Immature natural killer cell (primary cell): ENCODE results near the gene ZBED1. TPM values are rescaled to one million over a fixed set of nuclear protein-coding genes. Genes with fewer than 3 reads are reported as not detected.
"Not testable (repeated sequence)": the region's sequence is repeated elsewhere in the genome, so short reads cannot be mapped to it uniquely, and the experiment has no call there.

Experiments used
- DNase-seq, 3 donors: peaks; one replicate each; pipeline ENCODE4 v3.0.0; 2022; ENCODE audit warnings: mixed read lengths in 1 of 3
- H3K27ac Mint-ChIP-seq, 6 donors: one replicate each; pipeline ENCODE4 v1.8.0; 2020; ENCODE audit warnings: mixed read lengths in 6 of 6, mild to moderate bottlenecking in 5 of 6, inconsistent platforms in 4 of 6, moderate library complexity in 3 of 6
- H3K27me3 Mint-ChIP-seq, 3 donors: one replicate each; pipeline ENCODE4 v1.8.0; 2020 to 2021; ENCODE audit warnings: low read depth in 3 of 3, mild to moderate bottlenecking in 3 of 3, mixed read lengths in 3 of 3, moderate library complexity in 3 of 3, inconsistent platforms in 1 of 3
- H3K36me3 Mint-ChIP-seq, 3 donors: one replicate each; pipeline ENCODE4 v1.8.0; 2020; ENCODE audit warnings: mixed read lengths in 3 of 3, inconsistent platforms in 2 of 3, mild to moderate bottlenecking in 2 of 3
- H3K4me1 Mint-ChIP-seq, 2 donors: one replicate each; pipeline ENCODE4 v1.8.0; 2020; ENCODE audit warnings: inconsistent platforms in 2 of 2, mild to moderate bottlenecking in 2 of 2, mixed read lengths in 2 of 2, moderate library complexity in 1 of 2
- H3K4me3 Mint-ChIP-seq, 5 donors: one replicate each; pipeline ENCODE4 v1.8.0; 2020; ENCODE audit warnings: mild to moderate bottlenecking in 5 of 5, mixed read lengths in 5 of 5, inconsistent platforms in 3 of 5, moderate library complexity in 3 of 5
- H3K9me3 Mint-ChIP-seq, 6 donors: one replicate each; pipeline ENCODE4 v1.8.0; 2020; ENCODE audit warnings: mild to moderate bottlenecking in 6 of 6, mixed read lengths in 6 of 6, inconsistent platforms in 4 of 6, moderate library complexity in 3 of 6
- polyA plus RNA-seq, 3 donors: library from polyadenylated mRNA; unstranded; fragments of 300-500 nt; fragmentation: Illumina TruSeq; gene quantifications; one replicate each; pipeline ENCODE4 v1.2.3, GENCODE V29; 2021

The ZBED1 gene
- polyA plus RNA-seq, 3 donors from 2014 or later = 23.7 to 48.1 (median 41.4) TPM

DNA sequence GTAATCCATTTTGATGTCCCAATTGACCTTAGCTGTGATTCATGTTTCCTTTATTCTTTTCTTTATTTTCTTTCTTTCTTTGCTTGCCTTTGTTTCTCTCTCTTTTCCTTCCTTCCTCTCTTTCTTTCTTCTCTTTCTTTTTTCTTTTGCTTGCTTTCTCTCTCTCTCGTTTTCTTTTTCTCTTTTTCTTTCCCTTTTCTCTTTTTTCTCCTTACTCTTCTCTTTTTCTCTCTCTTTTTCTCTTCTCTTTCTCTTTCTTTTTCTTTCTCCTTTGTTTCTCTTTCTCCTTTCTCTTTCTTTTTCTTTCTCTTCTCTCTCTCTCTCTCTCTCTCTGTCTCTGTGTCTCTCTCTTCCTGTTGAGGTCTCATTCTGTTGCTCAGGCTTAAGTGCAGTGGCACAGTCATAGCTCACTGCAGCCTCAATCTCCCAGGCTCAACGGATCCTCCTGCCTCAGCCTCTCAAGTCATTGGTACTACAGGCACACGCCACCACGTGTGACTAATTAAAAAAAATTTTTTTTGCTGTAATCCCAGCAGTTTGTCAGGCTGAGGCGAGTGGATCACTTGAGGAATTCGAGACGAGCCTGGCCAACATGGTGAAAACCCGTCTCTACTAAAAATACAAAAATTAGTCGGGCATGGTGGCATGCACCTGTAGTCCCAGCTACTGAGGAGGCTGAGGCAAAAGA lies 8.0 kb upstream of the ZBED1 start:
- no peak overlapping the region for H3K4me3 Mint-ChIP-seq
- no peak overlapping the region for H3K27ac Mint-ChIP-seq
- H3K27me3 Mint-ChIP-seq = peaks cover 0 to 5% (median 4%) of the 10 kb centered on the region in 3 donors
- no peaks in the 10 kb centered on the region for H3K4me1 Mint-ChIP-seq
- H3K9me3 Mint-ChIP-seq = no peaks in the 10 kb centered on the region
- no peak for DNase-seq
- H3K36me3 Mint-ChIP-seq = no peaks in the 10 kb centered on the region

DNA sequence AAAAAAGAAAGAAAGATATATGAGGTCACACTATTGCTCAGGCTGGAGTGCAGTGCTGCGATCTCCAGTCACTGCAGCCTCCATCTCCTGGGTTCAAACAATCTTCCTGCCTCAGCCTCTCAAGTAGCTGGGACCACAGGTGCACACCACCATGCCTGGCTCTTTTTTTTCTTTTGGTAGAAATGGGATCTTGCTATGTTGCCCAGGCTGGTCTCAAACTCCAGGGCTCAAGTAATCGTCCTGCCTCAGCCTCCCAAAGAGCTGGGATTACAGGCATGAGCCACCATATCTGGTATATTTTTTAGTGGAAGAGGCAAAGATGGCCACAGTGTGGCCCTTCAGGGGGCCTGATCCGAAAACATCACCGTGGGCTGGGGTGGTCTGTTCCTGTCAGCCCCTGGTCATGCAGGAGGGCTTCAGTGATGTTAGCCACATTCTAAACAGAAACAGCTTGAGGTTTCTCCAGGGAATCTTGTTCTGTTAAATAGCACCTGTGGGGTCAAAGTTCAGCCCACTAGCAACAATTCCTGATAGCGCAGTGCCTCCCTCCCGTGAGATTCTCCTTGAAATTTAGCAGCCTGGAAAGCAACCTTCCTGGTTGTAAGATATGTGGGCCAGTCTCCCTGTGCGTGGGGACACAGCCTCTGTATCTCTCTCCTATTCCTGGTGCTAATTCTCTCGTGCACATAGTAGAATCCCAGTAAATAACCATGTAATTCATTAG lies 7.3 kb upstream of the ZBED1 start:
- no peak for DNase-seq
- Mint-ChIP-seq H3K4me1 (no peaks in the 10 kb centered on the region), H3K36me3 (no peaks in the 10 kb centered on the region), H3K27me3 (peaks cover 0 to 5% (median 4%) of the 10 kb centered on the region in 3 donors), H3K9me3 (no peaks in the 10 kb centered on the region), H3K27ac (no peak overlapping the region), H3K4me3 (no peak overlapping the region)

DNA sequence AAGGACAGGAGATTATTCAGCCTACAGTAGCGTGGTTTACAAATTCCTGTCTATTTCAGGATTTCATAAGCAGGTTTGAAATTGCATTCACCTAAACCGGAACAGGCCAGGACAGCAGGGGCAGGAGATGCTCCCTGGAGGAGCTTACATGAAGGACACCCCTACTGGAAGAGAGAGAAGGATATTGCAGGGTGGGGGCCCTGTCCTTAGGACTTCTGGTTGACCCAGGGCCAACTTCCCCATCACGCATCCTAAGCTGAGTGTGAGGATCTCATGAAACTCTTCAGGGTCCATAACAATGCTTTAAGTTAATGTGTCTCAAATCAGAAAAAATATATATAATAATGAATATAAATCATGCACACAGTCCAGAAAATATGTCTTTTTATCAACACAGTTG lies 6.4 kb upstream of the ZBED1 start:
- no peaks in the 10 kb centered on the region for H3K36me3 Mint-ChIP-seq
- peaks cover 0 to 6% (median 5%) of the 10 kb centered on the region in 3 donors for H3K27me3 Mint-ChIP-seq
- H3K4me3 Mint-ChIP-seq = no peak overlapping the region
- H3K9me3 Mint-ChIP-seq = no peaks in the 10 kb centered on the region
- no peak overlapping the region for H3K27ac Mint-ChIP-seq
- H3K4me1 Mint-ChIP-seq = no peaks in the 10 kb centered on the region
- DNase-seq = no peak

DNA sequence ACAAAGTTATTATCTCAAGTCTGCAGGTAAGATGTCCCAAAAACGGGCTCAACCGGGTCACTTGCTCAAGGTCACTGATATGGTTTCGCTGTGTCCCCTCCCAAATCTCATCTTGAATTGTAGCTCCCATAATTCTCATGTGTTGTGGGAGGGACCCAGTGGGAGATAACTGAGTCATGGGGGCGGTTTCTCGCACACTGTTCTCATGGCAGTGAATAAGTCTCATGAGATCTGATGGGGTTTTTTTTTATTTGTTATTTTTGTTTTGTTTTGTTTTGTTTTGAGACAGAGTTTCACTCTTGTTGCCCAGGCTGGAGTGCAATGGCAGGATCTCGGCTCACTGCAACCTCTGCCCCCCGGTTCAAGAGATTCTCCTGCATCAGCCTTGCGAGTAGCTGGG lies 4.6 kb upstream of the ZBED1 start:
- H3K4me3 Mint-ChIP-seq, DNase-seq, H3K36me3 Mint-ChIP-seq, H3K27me3 Mint-ChIP-seq, H3K4me1 Mint-ChIP-seq, H3K9me3 Mint-ChIP-seq: not testable (repeated sequence)
- peak overlapping the region in 2 of 6 donors; percentile 20 to 26 for H3K27ac Mint-ChIP-seq

DNA sequence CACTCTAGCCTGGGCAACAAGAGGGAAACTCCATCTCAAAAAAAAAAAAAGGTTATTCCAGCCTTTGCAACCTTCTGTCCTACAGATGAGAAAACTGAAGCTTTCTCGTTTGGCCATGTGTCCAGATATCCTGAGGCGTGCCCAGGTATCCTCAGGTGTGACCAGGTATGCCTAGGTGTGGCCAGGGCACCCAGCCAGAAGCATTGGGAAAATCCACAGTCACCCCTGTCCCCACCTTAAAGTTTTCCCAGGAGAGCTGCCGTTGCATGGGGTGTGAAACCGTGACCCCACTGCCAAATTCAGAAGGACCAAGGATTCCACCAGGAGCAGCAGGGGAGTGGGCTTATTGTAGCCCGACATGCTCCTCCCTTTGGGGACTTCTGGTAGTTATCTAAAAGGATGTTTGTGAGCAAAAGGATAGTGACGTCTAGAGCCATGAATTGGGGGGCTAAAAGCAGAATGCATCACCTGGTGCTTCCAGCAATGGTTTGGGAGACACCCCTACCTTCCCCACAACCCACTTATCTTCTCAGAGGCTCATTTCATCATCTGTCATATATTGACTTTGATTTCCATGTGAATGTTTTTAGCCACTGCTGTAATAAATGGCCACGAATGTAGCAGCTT lies 4.0 kb upstream of the ZBED1 start:
- Mint-ChIP-seq H3K4me1 (peaks cover 2 to 4% of the 10 kb centered on the region in 2 donors), H3K27me3 (peaks cover 0 to 10% (median 6%) of the 10 kb centered on the region in 3 donors), H3K9me3 (no peaks in the 10 kb centered on the region), H3K27ac (peak overlapping the region in 2 of 6 donors; percentile 20 to 26), H3K4me3 (no peak overlapping the region), H3K36me3 (no peaks in the 10 kb centered on the region)
- no peak for DNase-seq

DNA sequence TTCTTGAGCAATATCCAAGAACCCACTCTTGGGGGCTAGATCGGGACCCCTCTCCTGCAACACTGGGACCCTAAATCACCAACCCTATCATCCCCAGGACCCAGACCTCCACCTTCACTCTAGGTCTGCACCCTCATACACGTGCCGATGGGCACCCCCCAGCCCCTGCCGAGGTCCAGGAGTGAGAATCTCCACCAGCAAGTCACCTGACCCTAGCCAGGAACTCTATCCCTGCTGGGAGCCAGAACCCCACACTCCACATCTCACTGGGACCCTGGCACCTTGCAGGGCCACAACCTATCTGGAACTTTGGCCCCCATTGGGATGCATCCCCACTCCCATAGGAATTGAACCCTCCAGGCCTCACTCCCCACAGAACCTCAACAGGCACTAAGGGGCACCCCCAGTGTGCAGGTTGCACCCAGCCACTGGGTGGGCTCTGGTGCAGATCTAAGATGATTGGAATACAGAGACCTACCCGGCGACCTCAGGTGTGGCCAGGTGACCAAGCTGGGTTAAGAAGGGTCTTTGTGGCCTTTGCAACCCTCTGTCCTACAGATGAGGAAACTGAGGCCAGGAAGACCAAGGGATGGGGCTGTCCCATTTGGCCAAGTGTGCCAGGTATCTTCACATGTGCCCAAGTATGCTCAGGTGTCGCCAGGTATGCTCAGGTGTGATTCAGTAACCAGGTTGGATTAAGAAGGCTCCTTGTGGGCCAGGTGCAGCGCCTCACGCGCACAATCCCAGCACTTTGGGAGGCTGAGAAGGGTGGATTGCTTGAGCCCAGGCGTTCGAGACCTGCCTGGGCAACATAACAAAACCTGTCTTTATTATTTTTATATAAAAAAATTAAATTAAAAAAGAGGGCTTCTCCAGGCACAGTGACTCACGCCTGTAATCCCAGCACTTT lies 3.1 kb upstream of the ZBED1 start:
- H3K9me3 Mint-ChIP-seq = no peaks in the 10 kb centered on the region
- H3K27me3 Mint-ChIP-seq = peaks cover 0 to 14% (median 9%) of the 10 kb centered on the region in 3 donors
- H3K4me3 Mint-ChIP-seq = peak overlapping the region in 1 of 5 donors; percentile 16
- H3K36me3 Mint-ChIP-seq = no peaks in the 10 kb centered on the region
- DNase-seq = no peak
- peak overlapping the region in 5 of 6 donors; percentile 31 to 66 (median 62) for H3K27ac Mint-ChIP-seq
- H3K4me1 Mint-ChIP-seq = peaks cover 12 to 13% of the 10 kb centered on the region in 2 donors

DNA sequence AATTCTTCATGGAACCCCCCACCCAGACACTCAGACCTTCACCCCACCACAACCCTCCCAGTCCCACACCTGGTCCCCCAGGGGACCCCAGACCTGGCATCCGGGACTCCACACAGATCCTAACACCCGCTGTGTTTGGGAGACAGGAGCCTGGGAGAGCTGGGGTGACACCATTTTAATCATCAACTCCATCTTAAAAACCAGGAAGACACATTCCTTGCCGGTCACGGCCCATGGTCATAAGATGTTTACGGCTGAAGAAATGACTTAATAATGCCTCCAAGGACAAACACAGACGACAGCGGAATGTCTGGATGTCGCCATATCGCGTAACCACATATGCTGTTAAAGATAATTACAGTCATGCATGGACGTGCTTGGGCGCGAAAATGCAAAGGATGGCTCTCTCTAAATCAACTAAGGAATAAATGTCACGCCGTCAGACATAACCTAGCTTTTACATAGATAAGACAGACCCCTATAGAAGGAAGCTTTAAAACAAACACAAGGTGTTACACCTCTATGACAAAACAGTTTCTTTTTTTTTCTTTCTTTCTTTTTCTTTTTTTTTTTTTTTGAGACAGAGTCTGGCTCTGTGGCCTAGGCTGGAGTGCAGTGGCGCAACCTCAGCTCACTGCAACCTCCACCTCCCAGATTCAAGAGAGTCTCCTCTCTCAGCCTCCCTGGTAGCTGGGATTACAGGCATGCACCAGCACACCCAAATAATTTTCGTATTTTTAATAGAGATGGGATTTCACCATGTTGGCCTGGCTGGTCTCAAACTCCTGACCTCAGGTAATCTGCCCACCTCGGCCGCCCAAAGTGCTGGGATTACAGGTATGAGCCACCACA lies 2.1 kb upstream of the ZBED1 start:
- DNase-seq = no peak
- Mint-ChIP-seq H3K9me3 (no peaks in the 10 kb centered on the region), H3K27me3 (peaks cover 0 to 13% (median 7%) of the 10 kb centered on the region in 3 donors), H3K4me1 (peaks cover 21 to 23% of the 10 kb centered on the region in 2 donors), H3K4me3 (peak overlapping the region in 3 of 5 donors; percentile 12 to 39 (median 16)), H3K36me3 (no peaks in the 10 kb centered on the region), H3K27ac (peak overlapping the region in 4 of 6 donors; percentile 28 to 63 (median 52))

DNA sequence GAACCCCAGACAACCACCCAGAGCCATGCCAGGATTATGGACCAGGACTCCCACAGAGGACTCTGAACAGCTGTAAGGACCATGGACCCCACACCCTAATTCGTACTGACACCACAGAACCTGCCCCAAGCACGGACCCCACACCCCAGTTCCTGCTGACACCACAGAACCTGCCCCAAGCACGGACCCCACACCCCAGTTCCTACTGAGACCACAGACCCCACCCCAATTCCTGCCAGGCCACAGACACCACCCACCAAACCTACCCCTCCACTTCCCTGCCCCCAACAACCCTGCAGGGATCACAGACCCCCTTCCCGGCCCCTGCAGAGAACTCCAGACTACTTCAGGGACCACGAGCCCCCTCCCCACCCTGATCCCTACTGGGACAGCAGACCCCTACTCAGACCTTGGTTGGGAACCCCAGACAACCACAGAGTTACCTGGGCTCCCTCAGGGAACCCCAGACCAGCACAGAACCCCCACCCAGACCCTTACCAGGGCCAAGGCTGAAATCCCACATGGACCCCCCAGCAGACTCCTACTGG lies 1.4 kb upstream of the ZBED1 start:
- no peaks in the 10 kb centered on the region for H3K9me3 Mint-ChIP-seq

DNA sequence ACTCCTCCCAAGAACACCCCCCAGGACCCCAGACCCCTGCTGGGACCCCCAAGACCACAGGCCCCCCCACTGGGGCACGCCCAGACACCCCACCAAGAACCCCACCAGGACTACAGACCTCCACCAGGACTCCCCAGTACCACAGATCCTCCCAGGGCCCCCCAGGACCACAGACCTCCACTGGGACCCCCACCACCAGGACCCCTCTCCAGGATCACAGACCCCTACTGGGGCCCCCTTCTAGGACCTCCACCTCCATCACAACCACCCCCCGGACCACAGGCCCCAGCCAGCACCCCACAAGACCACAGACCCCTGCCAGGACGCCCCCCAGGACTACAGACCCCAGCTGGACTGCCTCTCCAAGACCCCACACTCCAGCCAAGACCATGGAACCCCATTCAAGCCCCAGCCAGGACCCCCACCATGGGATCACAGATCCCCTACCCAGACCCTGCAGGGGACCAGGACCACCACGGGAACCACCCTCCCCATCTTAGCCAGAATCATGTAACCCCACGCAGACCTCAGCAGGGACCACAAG lies 855 bp upstream of the ZBED1 start:
- Mint-ChIP-seq H3K4me3 (peak overlapping the region; percentile 42 to 84 (median 70)), H3K9me3 (no peaks in the 10 kb centered on the region), H3K27me3 (peaks cover 0 to 13% (median 5%) of the 10 kb centered on the region in 3 donors), H3K36me3 (no peaks in the 10 kb centered on the region), H3K4me1 (peaks cover 29 to 32% of the 10 kb centered on the region in 2 donors), H3K27ac (peak overlapping the region in 5 of 6 donors; percentile 63 to 87 (median 79))
- no peak for DNase-seq

More for the DNA sequence above, 1.4 kb upstream of the ZBED1 start:
- Mint-ChIP-seq H3K36me3 (no peaks in the 10 kb centered on the region), H3K27me3 (peaks cover 0 to 13% (median 7%) of the 10 kb centered on the region in 3 donors), H3K4me3 (peak overlapping the region; percentile 42 to 84 (median 70)), H3K4me1 (peaks cover 27 to 28% of the 10 kb centered on the region in 2 donors), H3K27ac (peak overlapping the region in 4 of 6 donors; percentile 63 to 87 (median 78))
- no peak for DNase-seq

DNA sequence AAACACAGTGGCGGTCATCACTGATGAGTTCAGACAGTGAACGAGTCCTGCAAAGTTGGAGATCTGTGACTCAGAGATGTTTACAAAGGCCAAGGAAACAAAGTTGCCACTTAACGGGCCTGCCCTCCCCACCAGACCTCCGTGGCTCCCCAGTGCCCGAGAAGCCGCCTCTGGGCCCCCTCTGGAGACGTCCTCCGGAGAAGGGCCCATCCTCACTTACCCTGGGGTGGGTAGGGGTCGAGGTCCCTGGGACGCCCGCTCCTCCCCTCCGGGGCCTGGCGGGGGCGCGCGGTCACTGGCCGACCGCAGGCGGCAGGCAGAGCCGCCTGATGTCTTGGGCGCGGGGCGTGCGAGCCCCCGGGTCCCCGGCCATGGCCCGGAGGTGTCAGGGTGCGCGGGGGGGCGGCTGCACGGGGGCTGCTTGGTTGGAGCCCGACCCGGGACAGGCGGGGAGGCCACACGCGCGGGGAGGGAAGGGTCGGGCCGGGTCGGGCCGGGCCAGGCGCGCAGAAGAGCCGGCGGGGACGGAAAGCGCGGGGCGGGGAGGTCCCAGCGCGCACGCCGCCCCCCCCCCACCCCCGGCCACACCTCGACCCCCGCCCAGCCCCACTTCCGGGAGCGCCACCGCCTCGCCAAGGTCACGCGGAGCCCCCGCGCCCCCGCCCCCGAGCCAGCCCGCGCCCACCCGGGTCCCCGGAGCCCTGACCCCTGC lies 529 bp downstream of the ZBED1 start:
- Mint-ChIP-seq H3K27me3 (peaks cover 0 to 13% (median 5%) of the 10 kb centered on the region in 3 donors), H3K4me1 (peaks cover 33 to 38% of the 10 kb centered on the region in 2 donors), H3K27ac (peak overlapping the region; percentile 70 to 96 (median 88)), H3K9me3 (no peaks in the 10 kb centered on the region), H3K36me3 (no peaks in the 10 kb centered on the region), H3K4me3 (peak overlapping the region; percentile 84 to 93 (median 86))
- peak in 2 of 3 donors; percentile 32 to 41 for DNase-seq

DNA sequence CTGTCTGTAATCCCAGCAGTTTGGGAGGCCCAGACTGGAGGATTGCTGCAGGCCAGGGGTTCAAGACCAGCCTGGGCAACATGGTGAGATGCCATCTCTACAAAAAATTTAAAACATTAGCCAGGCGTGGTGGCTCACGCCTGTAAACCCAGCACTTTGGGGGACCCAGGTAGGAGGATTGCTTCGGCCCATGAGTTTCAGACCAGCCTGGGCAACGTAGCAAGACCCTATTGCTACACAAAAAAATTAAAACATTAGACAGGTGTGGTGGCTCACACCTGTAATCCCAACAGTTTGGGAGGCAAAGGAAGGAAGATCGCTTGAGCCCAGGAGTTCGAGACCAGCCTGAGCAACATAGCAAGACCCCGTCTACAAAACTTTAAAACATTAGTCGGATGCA lies 1.3 kb downstream of the ZBED1 start:
- Mint-ChIP-seq H3K27me3 (peaks cover 0 to 13% (median 5%) of the 10 kb centered on the region in 3 donors), H3K27ac (peak overlapping the region; percentile 70 to 96 (median 88))

More for the DNA sequence above, 1.3 kb downstream of the ZBED1 start:
- H3K36me3 Mint-ChIP-seq = no peaks in the 10 kb centered on the region
- DNase-seq = no peak
- peaks cover 33 to 38% of the 10 kb centered on the region in 2 donors for H3K4me1 Mint-ChIP-seq
- H3K9me3 Mint-ChIP-seq = no peaks in the 10 kb centered on the region
- peak overlapping the region; percentile 84 to 93 (median 86) for H3K4me3 Mint-ChIP-seq
